HG02571 (cell line): ENCODE results near the gene PRKCD.

Experiments used
- ATAC-seq: cut with Tn5 transposase; IDR thresholded peaks from one replicate; pipeline ENCODE4 v1.9.1; 2021; ENCODE audit warnings: mild to moderate bottlenecking, moderate library complexity; ENCODE audit not compliant: unreplicated experiment

The PRKCD gene

GRCh38 chr3:53160660-53161449 lies at the start of gene PRKCD:
TSS of gene PRKCD (plus strand) at chr3:53161209. CDS start at chr3:53178423, 17,214 bp downstream.
- ATAC-seq: peak; percentile 40

GRCh38 chr3:53111822-53112221 lies 49.2 kb upstream of the PRKCD start:
- ATAC-seq: no peak

GRCh38 chr3:53113293-53114010 lies 47.6 kb upstream of the PRKCD start:
- no peak for ATAC-seq

GRCh38 chr3:53114011-53114400 lies 47.0 kb upstream of the PRKCD start:
- ATAC-seq: no peak

GRCh38 chr3:53114412-53115074 lies 46.5 kb upstream of the PRKCD start:
- no peak for ATAC-seq

- no peak for ATAC-seq
Measured at GRCh38 chr3:53116956-53117355, 44.1 kb upstream of the PRKCD start.

- no peak for ATAC-seq
Measured at GRCh38 chr3:53120336-53120735, 40.7 kb upstream of the PRKCD start.

GRCh38 chr3:53122255-53122932 lies 38.6 kb upstream of the PRKCD start:
- ATAC-seq: no peak

GRCh38 chr3:53122933-53123305 lies 38.1 kb upstream of the PRKCD start:
- no peak for ATAC-seq

GRCh38 chr3:53123510-53123909 lies 37.5 kb upstream of the PRKCD start:
- no peak for ATAC-seq

GRCh38 chr3:53123953-53124352 lies 37.1 kb upstream of the PRKCD start:
- no peak for ATAC-seq

- ATAC-seq: no peak
Measured at GRCh38 chr3:53126601-53127000, 34.4 kb upstream of the PRKCD start.

- ATAC-seq: no peak
Measured at GRCh38 chr3:53129344-53129743, 31.7 kb upstream of the PRKCD start.

- ATAC-seq: peak; percentile 67
Measured at GRCh38 chr3:53130179-53131061, 30.6 kb upstream of the PRKCD start, which contains the start of gene RFT1. TSS of gene RFT1 (minus strand) at chr3:53130435. CDS start at chr3:53130400, 35 bp downstream.

GRCh38 chr3:53131096-53131495 lies 29.9 kb upstream of the PRKCD start:
- ATAC-seq: no peak

GRCh38 chr3:53132347-53132746 lies 28.7 kb upstream of the PRKCD start:
- ATAC-seq: no peak

GRCh38 chr3:53134631-53135232 lies 26.3 kb upstream of the PRKCD start:
- ATAC-seq: peak; percentile 58

GRCh38 chr3:53137221-53137620 lies 23.8 kb upstream of the PRKCD start:
- ATAC-seq: no peak

- no peak for ATAC-seq
Measured at GRCh38 chr3:53137835-53138446, 23.1 kb upstream of the PRKCD start.
